Jurkat, Clone E6-1 (cell line): Measurements from ENCODE around the gene DHX32.

Experiments
- DNase-seq: peaks from one replicate; pipeline ENCODE4 v3.0.0-alpha.2; 2011; ENCODE audit warnings: low read depth, low spot score
- H3K4me3 ChIP-seq: 2 replicates; pipeline ENCODE4 v1.5.1; 2011; ENCODE audit warnings: mild to moderate bottlenecking, low read length, control low read depth, moderate library complexity

DHX32 gene

DNA sequence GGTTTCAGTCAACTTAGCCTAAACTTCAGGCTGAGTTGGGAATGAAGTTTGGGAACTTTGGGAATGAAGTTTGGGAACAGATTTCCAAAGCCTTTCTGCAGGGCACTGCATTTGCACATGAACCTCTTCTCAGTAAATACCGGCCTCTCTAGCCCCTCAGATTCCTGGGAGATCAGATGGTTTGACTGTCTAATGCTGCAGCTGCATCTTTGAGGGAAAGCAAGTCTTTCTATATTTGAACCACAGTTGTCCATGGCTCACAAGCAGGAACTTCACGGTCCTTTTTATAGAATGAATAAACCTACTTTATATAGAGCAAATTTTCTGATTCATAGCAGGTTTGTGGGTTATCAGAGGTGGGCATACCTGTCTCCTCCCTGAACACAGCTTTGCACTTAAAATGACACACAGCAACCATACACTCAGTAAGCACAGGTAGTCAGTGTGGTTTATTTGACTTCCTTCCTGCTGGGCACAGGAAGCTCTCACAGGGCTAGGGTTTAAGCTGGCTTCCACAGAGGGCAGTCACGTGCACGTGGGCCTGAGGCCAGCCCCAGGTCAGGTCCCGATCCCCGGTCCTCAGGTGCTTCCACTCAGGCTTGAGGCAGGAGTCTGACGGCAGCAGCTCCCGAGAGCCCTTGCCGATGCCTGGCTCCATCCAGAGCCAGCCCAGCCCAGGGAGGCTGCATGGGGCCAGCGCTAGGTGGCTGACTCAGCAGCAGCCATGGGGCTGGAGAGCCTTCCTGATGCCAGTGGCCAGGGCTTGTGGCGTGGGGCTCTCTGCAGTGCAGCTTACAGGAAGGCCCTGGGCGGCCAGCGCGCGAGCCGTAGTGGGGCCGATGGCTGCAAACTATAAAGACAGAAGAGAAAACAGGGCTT is 92.7 kb downstream of the DHX32 start:
- no peak overlapping the region for H3K4me3 ChIP-seq
- no peak for DNase-seq
